HG03521 (cell line): ENCODE data around the gene DDX52.
A peak's percentile ranks its signal among the peaks of the same experiment; 100 is the strongest.
"Not testable (repeated sequence)": the region's sequence is repeated elsewhere in the genome, so short reads cannot be mapped to it uniquely, and the experiment has no call there.

Experiments
- ATAC-seq: cut with Tn5 transposase; IDR thresholded peaks from one replicate; pipeline ENCODE4 v1.9.1; 2021; ENCODE audit warnings: mild to moderate bottlenecking, moderate library complexity; ENCODE audit not compliant: unreplicated experiment

Gene DDX52

GRCh38 chr17:37657202-37657601 lies 14.0 kb upstream of the DDX52 start:
- no peak for ATAC-seq

GRCh38 chr17:37651849-37652248 lies 8.6 kb upstream of the DDX52 start:
- no peak for ATAC-seq

- no peak for ATAC-seq
Measured at GRCh38 chr17:37650419-37651003, 7.3 kb upstream of the DDX52 start.

- ATAC-seq, result no peak
Measured at GRCh38 chr17:37648555-37648954, 5.3 kb upstream of the DDX52 start.

- no peak for ATAC-seq
Measured at GRCh38 chr17:37647856-37648255, 4.6 kb upstream of the DDX52 start.

DNA sequence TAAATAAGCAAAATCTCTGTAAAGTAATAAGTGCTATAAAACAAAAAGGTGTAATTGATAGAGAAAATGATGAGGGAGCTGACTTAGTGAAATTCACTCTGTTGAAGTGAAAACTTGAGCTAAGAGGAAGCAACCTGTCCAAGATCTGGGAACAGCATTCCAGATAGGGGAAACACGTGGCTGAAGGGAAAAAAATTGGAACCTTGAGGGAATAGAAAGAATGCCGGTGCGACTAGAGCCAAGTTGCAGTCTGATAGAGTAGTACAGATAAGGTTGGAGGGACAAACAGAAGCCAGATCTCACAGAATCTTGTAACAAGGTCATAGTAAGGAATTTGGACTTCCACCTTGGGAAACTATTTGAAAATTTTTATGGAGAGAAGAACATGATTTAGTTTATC lies 623 bp upstream of the DDX52 start:
- ATAC-seq, result no peak

DNA sequence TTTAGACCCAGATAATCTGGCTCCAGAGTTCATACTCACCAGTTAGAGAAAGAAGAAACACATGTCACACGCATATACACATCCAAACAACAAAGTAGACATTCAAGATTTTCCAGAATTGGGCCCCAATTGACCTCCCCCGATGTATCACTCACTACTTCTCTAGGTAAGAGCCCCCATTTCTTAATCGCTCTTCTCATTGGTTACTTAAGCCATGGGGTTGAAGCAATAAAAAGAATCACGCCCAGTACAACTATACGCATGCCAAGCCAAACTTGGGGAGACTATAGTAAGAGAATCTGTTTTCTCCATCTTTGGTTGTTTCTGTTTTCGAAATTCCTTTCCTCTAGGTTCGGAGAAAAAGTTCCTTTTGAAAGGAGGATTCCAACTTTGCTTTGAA lies 565 bp downstream of the DDX52 start:
- ATAC-seq, result no peak

GRCh38 chr17:37640015-37640414 lies 3.2 kb downstream of the DDX52 start:
- ATAC-seq, result no peak

- ATAC-seq, result no peak
Measured at GRCh38 chr17:37637956-37638355, 5.3 kb downstream of the DDX52 start.

DNA sequence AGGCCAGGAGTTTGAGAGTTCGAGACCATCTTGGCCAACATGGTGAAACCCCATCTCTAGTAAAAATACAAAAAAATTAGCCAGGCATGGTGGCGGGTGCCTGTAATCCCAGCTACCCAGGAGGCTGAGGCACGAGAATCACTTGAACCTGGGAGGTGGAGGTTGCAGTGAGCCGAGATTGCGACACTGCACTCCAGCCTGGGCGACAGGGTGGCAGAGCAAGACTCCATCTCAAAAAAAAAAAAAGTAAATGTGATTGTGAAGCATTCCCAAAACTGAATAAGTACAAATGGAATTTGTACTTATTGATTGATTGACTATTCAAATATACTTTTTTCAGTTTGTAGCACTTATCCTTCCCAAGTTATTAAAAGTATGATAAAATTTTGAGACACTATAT lies 26.8 kb downstream of the DDX52 start:
- not testable (repeated sequence) for ATAC-seq

DNA sequence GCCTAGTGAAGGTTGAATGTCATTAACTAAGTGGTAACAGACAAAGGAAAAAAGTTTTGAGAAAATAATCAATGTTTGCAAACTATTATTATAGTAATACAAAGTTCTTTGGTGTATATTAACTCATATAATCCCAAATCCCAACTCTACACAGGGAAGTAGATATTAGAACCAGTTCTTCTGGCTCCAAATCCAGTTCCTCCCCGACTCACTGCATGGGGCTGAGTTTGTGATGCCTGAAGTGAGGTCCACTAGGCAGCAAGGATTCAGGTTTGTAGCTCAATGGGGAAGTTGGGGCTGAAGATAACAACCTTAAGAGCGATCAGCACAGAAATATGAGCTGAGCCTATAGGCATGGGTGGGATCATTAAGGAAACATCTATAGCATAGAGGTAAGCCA lies 28.4 kb downstream of the DDX52 start:
- no peak for ATAC-seq

- ATAC-seq, result no peak
Measured at GRCh38 chr17:37614391-37614790, 28.9 kb downstream of the DDX52 start.

- ATAC-seq, result no peak
Measured at GRCh38 chr17:37610971-37611370, 32.3 kb downstream of the DDX52 start.

DNA sequence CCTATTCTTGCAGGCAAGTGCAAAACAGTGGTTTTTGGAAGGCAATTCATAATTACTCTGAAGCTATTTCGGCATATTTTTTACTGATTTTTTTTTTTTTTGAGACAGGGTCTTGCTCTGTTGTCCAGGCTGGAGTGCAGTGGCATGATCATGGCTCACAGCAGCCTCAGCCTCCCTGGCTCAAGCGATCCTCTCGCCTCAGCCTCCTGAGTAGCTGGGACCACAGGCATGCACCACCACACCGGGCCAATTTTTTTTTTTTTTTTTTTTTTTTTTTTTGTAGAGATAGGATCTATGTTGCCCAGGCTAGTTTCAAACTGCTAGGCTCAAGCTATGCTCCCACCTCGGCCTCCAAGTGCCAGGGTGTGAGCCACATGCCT lies 33.2 kb downstream of the DDX52 start:
- not testable (repeated sequence) for ATAC-seq

DNA sequence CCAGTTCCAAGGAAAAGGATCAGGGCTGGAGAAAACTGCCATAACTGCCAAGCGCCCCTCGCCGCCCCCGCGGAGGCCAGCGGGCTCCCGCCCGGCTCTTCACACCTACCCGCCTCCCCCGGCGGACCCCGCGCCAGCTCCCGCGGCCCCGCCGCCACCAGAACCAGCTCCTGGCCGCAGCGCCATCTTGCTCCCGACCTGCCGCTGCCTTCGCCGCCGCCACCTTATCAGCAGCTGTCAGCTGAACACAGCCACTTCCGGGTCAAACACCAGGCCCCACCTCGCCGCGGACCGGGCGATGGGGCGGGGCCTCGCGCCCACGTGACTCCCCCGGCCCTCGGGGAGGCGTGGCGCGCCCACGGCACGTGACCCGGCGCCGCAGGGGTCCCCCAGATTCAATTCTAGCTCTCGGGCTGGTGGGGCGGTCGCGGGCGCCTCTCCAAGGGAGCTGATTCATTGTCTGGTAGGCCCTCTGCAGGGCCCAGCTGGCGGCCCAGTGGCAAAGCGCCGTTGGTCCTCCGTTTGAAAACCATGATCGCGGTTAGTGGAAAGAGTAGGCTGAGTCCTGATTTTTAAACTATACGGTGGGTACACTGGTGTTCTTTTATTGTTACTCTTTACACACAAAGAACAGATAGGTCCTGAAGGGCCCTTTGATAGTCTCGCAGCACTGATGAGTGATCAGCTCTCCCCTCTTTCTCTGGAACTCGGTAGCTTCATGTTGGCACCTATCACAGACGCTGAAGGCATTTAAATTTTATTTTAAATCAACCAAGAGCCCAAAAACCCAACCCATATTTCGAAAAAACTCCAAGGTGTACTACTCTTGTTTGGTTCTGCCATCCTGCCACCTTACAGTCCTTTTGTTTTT lies 33.8 kb downstream of the DDX52 start, which contains the start of gene SYNRG:
Gene SYNRG (minus strand): TSS at position 249 of the 871 bp plus-strand sequence. CDS start 63 bp downstream, at position 186.
- ATAC-seq, result peak; percentile 92

- peak; percentile 20 for ATAC-seq
Measured at GRCh38 chr17:37608351-37609169, 34.7 kb downstream of the DDX52 start.

- no peak for ATAC-seq
Measured at GRCh38 chr17:37607637-37608331, 35.5 kb downstream of the DDX52 start.

DNA sequence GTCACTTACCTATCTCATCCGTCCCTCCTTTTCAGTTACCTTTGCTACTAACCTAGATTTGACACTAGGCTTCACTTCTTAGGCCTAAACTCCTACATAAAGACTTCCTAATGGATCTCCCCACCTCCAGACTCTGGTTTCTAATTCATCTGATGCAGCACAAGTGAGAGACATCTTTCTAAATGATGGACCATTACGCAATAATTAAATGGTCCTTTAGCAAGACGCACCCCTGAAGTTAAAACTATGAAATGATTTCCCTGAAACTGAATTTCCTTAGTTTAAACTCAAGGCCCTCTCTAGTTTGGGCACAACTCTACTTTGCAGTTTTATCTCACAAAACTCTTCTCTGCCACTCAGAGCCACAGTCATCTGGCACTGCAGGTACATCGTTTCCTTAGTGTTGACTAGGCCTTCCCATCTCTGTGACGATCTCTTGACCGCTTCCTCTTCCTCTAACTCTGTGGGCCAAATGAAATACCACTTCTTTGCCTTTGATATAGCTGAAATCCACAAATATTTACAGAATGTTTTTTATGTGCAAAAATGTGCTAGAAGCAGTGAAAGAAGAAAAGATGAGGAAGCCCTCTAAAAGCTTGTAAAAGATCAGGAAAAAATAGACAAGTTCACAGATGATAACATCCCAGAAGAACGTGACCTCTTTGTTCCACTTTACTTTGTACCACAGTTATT lies 37.3 kb downstream of the DDX52 start:
- ATAC-seq, result no peak

- no peak for ATAC-seq
Measured at GRCh38 chr17:37605081-37605480, 38.2 kb downstream of the DDX52 start.

- ATAC-seq, result no peak
Measured at GRCh38 chr17:37604556-37604955, 38.7 kb downstream of the DDX52 start.
